Colonic mucosa (tissue), 4 donors: ENCODE results near the gene ORC1. TPM values are rescaled to one million over a fixed set of nuclear protein-coding genes. Genes with fewer than 3 reads are reported as not detected.

ENCODE experiments used
- DNase-seq: peaks from one replicate; pipeline ENCODE4 v3.0.0-alpha.2; 2020
- H3K27ac ChIP-seq: fragments of 200-600 bp; one replicate; pipeline ENCODE4 v1.8.0; 2021
- H3K27me3 ChIP-seq: fragments of 200-600 bp; one replicate; pipeline ENCODE4 v1.8.0; 2021
- H3K36me3 ChIP-seq: fragments of 200-600 bp; one replicate; pipeline ENCODE4 v1.8.0; 2021
- H3K4me1 ChIP-seq: fragments of 200-600 bp; one replicate; pipeline ENCODE4 v1.8.0; 2021; ENCODE audit warnings: mild to moderate bottlenecking
- H3K4me3 ChIP-seq: fragments of 200-600 bp; one replicate; pipeline ENCODE4 v1.8.0; 2021
- H3K9ac ChIP-seq, 2 donors: one replicate each; pipeline ENCODE4 v1.7.0; 2013; ENCODE audit warnings: control low read depth in 2 of 2, low read depth in 2 of 2, low read length in 2 of 2
- H3K9me3 ChIP-seq: fragments of 200-600 bp; one replicate; pipeline ENCODE4 v1.8.0; 2021
- CTCF ChIP-seq: fragments of 200-600 bp; IDR thresholded peaks from one replicate; pipeline ENCODE4 v1.8.0; 2022; ENCODE audit warnings: antibody characterized with exemption, mild to moderate bottlenecking
- intact Hi-C: fragments of 100-400 bp; cut with DNase I; formaldehyde crosslinking; loops from one replicate; pipeline ENCODE4 v1.14.1; 2022
- total RNA-seq, 2 donors: library from RNA; stranded (reverse); fragmentation: NEBNext Ultra II Directional in 1 of 2; extraction: Animal tissue kit (Norgen Biotek cat#: 25700) in 1 of 2; gene quantifications; one replicate each; pipeline ENCODE4 v1.2.1, GENCODE V29; 2021
- donor health status: healthy.
- donor health status: DM: no; HTN: no; CAD: no.
- donor health status: DM: no; HTN: no; CAD: no.

ORC1 gene
- total RNA-seq = 10 to 100 TPM in 1 of 2 donors, 1 to 10 TPM in 1; 4.9 to 19.6 TPM

DNA sequence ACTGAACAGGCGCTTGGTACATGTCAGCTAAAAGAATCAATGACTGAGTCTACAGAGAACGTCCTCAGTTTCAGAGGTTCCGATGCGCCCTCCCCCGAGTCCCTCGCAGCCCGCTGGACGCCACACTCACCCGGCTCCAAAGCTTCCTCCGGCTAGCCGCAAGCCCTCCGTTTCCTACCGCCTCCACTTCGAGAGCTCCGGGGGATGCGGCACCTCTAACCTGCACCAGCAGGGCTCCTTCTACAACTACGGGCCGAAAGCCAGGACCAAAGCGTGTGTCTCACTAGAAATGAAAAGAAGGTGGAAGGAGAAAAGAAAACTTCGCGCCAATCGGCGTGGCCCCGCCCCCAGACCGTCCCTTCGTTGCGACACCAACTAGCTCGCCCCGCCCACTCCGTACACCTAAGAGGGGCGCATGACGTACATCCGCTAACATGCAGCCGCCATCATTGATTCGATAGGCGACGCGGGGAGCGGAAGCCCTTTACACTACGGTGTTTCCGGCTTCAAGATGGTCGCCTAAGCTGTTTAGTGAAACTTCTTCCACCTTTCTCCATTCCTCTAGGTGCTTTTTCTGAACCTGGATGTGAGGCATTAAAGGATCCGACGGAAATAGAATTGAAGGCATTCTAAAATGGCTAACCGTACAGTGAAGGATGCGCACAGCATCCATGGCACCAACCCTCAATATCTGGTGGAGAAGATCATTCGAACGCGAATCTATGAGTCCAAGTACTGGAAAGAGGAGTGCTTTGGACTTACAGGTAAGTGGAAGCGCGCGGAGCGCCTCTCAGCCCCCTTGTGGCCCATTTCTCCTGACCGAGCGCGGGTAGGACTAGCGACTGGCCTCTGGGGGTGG, at the start of gene ORC1, which contains the start of gene PRPF38A:
TSS of gene ORC1 (minus strand) at position 308 of the 859 bp plus-strand sequence. CDS start 2,200 bp downstream, outside the sequence.
TSS of gene PRPF38A (plus strand) at position 487 of the 859 bp plus-strand sequence. CDS start at position 635, 148 bp downstream.
- Histone ChIP-seq H3K27ac (peak within 1 kb of the TSS; percentile 92), H3K4me3 (peak within 1 kb of the TSS; percentile 81), H3K9ac (peak within 1 kb of the TSS; percentile 84 to 97), H3K36me3 (no peaks in the 10 kb centered on the region), H3K4me1 (peaks cover 4% of the 10 kb centered on the region), H3K9me3 (no peaks in the 10 kb centered on the region), H3K27me3 (no peaks in the 10 kb centered on the region)
- peak; percentile 98 for DNase-seq
- intact Hi-C loops = no loop called here
- peak; percentile 31 for TF ChIP-seq CTCF

DNA sequence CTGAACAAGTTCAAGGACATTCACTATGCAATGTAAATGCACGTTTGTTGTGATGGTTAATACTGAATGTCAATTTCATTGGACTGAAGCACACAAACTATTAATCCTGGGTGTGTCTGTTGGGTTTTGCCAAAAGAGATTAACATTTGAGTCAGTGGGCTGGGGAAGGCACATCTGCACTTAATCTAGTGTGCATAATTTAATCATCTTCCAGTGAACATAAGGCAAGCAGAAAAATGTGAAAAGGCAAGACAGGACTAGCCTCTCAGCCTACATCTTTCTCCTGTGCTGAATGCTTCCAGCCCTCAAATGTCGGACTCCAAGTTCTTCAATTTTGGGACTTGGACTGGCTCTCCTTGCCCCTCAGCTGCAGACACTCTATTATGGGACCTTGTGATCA, 40.2 kb upstream of the ORC1 start:
- Histone ChIP-seq H3K4me3 (no peak overlapping the region), H3K9me3 (no peaks in the 10 kb centered on the region), H3K36me3 (no peaks in the 10 kb centered on the region), H3K4me1 (no peaks in the 10 kb centered on the region), H3K9ac (no peak overlapping the region), H3K27ac (no peak overlapping the region), H3K27me3 (no peaks in the 10 kb centered on the region)
- no peak for TF ChIP-seq CTCF
- DNase-seq = no peak
- intact Hi-C loops = no loop called here

GRCh38 chr1:52439976-52440375, 35.8 kb upstream of the ORC1 start:
- H3K27ac ChIP-seq = no peak overlapping the region
- TF ChIP-seq CTCF = no peak
- no peak for DNase-seq
- intact Hi-C loops = no loop called here
- H3K9ac ChIP-seq = no peak overlapping the region
- H3K27me3 ChIP-seq = no peaks in the 10 kb centered on the region
- H3K9me3 ChIP-seq = no peaks in the 10 kb centered on the region
- no peaks in the 10 kb centered on the region for H3K36me3 ChIP-seq
- no peaks in the 10 kb centered on the region for H3K4me1 ChIP-seq
- H3K4me3 ChIP-seq = no peak overlapping the region

DNA sequence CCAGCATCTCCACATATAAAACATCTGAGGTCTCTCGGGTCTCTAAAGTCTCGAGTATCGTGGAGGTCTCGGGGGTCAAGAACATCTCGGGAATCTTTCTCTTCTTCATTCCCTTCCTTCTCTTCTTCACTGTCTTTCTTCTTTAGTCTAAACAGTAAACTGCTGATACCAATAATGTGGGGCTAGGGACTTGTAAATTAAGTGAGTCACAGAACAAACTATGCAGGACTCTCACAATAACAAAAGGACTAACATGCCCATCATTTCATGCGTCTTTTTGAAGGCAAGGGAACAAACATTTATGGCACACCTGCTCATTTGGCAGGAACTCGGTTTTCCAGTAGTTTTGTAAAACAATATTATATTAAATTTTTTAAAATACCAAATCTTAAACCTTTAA, 32.6 kb upstream of the ORC1 start:
- H3K4me1 ChIP-seq = no peaks in the 10 kb centered on the region
- no peak overlapping the region for H3K27ac ChIP-seq
- no peaks in the 10 kb centered on the region for H3K36me3 ChIP-seq
- intact Hi-C loops = no loop called here
- no peak overlapping the region for H3K9ac ChIP-seq
- no peak for DNase-seq
- TF ChIP-seq CTCF = no peak
- no peak overlapping the region for H3K4me3 ChIP-seq
- H3K9me3 ChIP-seq = no peaks in the 10 kb centered on the region
- H3K27me3 ChIP-seq = no peaks in the 10 kb centered on the region

GRCh38 chr1:52435650-52436049, 31.4 kb upstream of the ORC1 start:
- intact Hi-C loops = no loop called here

More at GRCh38 chr1:52435650-52436049, 31.4 kb upstream of the ORC1 start:
- Histone ChIP-seq H3K4me1 (no peaks in the 10 kb centered on the region), H3K27ac (no peak overlapping the region), H3K9me3 (no peaks in the 10 kb centered on the region), H3K4me3 (no peak overlapping the region), H3K36me3 (no peaks in the 10 kb centered on the region), H3K27me3 (no peaks in the 10 kb centered on the region), H3K9ac (no peak overlapping the region)
- no peak for DNase-seq
- TF ChIP-seq CTCF = no peak
